GM19372 (cell line): ENCODE measurements around the gene CNKSR3.

Experiments
- ATAC-seq: cut with Tn5 transposase; IDR thresholded peaks from one replicate; pipeline ENCODE4 v1.9.1; 2021; ENCODE audit warnings: mild to moderate bottlenecking, low read depth, moderate library complexity; ENCODE audit not compliant: unreplicated experiment

CNKSR3 gene

DNA sequence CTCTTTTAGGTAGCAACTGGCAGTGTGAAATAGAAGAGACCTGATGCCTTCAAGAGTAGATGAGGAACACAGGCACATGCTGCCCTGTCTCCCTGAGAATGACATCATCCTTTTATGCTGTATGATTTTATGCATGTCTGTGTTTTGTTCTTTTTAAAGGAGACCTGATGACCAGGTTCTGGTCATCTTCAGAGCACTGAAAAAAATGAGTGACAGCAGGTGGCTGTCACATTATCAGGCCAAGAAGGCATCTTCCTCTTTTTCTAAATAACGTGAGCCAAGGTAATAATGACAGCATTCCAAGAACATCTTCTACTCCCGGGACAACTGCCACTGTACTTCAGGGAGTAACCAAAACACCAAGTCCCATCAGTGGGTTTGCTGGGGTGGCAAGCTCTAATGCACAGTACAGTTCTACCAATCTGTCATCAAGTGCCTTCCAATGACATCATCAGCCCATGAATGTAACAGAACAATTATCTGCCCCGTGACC is 28.9 kb downstream of the CNKSR3 start:
- no peak for ATAC-seq

GRCh38 chr6:154479771-154480639 is 30.5 kb downstream of the CNKSR3 start:
- ATAC-seq = no peak

DNA sequence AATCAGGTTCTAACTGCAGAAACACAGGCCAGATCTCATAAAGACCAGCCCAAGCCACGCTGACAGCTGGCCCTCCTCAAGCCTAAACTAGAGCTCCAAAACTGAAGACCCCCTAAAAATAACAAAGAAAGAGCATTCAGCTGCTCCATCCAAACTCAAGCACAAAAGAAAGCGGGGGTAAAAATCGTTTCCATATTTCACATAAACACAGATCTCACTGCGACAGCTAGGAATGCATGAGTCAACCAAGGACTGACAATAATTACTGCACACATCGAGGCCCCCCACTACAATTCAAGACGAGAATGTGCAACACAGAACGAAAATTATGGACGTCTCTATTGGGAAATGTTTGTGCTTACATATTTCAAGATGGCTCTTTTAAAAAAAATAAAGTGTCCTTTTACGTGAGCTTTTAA is 31.1 kb downstream of the CNKSR3 start:
- ATAC-seq = no peak

DNA sequence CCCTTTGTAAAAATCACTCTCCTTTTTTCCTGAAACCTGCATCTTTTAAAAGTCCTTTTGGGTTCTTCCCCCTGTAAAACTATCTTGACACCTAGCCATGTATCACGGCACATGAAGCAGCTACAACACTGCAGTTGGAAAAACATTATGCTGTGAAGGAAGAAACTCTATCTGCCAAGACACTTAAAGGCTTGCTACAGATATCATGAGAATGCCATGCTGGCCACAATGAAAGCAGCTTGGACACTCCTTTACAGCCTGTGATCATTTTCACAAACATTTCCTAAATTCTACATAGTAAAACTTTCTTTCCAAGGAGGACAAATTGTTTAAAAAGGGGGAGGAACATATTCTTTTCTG is 31.8 kb downstream of the CNKSR3 start:
- no peak for ATAC-seq

- no peak for ATAC-seq
Observed at GRCh38 chr6:154478021-154478700, 32.3 kb downstream of the CNKSR3 start.

- ATAC-seq = no peak
Observed at GRCh38 chr6:154476494-154476893, 34.0 kb downstream of the CNKSR3 start.

- ATAC-seq = no peak
Observed at GRCh38 chr6:154474648-154475428, 35.6 kb downstream of the CNKSR3 start.

DNA sequence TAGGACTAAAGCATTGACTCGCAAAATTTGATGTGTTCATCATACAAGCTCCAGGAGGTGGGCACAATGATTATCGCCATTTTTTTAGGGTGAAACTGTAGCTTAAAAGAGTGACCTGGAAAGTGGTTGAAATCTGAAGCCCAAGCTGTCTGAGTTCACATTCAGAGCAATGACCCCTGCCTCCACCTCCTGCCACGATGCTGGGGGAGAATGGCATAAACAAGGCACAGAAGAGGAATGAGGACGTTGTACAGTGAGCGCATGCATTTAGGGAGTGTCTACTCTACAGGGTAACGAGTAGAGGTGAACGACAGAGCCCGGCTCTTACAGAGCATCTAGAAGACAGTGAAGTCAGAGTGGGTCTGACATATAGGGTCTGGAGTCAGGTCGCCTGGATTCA is 37.2 kb downstream of the CNKSR3 start:
- ATAC-seq = no peak

GRCh38 chr6:154471609-154472362 is 38.7 kb downstream of the CNKSR3 start:
- no peak for ATAC-seq

- no peak for ATAC-seq
Observed at GRCh38 chr6:154469306-154469935, 41.1 kb downstream of the CNKSR3 start.

DNA sequence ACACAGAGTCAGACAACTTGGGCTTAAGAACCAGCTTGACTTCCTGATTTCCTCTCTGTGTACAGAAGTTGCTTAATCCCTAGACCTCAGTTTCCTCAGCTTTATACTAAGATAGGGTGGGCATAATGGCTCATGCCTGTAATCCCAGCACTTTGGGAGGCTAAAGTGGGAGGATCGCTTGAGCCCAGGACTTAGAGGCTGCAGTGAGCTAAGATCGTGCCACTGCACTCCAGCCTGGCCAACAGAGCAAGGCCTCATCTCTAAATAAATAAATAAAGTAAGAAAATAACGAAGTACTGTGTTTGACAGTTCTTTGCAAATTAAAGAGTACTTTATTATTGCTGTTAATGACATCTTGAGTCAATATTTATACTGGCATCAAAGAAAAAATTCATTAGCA is 41.7 kb downstream of the CNKSR3 start:
- ATAC-seq = no peak

- ATAC-seq = no peak
Observed at GRCh38 chr6:154466971-154467679, 43.4 kb downstream of the CNKSR3 start.

GRCh38 chr6:154466139-154466538 is 44.3 kb downstream of the CNKSR3 start:
- ATAC-seq = no peak

DNA sequence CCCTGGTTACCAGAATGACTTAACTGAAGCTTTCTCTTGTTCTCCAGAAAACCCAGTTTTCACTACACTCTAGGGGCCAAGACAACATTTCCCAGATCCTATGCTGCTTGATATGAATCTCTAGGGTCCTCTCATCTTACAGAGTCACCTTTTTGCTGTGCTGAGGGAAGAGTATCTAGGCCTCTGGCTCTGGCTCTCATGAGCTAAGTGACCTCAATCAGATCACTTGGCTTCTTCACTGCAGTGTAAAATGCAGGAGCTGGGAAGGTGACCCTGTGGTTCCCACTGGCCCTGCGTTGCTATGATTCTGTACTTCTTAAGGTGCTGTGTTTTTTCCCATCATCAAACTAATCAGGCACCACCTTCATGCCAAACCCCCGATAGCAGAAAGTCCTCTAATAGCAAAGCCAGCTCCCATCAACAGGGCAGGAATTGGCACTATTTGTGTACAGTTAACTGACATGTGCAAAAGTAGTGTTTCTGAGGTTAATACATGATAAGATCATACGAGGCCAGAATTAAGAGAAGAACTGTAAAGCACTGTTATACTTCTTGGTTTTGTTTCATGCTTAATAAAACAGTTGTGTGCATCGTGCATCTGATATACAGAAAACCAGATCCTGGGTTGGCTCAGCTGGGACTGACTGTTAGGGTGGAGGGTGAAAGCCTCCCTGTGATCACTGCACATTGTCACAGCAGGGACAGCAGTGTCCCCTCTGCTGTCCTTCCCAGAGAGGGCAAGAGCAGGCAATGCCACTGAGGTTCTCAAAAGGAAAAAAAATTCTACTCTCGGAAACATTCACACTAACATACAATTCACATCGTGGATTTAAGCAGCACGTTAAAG is 46.7 kb downstream of the CNKSR3 start:
- no peak for ATAC-seq

DNA sequence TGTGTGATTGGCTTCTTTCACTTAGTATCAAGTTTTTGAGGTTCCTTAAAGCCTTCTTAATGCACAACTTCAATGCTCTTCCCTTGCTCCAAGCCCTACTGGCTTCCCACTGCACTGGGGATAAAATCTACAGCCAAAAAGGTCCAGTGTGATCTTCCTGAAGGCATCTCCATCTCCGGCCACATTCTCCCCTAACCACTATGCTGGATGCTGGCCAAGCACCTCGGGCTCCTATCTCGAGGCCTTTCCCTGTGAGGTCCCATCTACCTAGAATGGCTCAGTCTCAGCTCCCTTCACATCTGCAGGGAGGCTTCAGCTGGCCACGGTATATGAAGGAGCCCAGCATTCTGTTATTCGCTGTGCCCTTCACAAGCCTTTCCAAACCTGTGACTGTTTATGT is 48.1 kb downstream of the CNKSR3 start:
- ATAC-seq = no peak

DNA sequence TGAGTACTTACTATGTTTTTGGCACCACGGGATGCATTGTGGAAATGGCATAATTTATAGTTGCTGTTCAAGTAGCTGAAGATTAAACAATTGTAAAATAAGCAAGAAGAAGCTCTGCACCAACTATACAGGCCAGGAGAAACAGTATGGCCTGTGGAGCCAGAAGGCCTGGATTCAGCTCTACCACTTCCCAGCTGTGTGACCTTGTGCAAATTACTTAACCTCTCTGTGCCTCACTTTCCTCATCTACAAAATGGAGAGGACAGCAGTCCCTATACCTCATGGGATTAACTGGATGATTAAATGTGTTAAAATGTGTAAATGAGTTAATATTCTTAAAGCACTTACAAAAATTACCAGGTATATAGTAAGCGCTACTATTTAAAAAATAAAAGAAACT is 49.1 kb downstream of the CNKSR3 start:
- ATAC-seq = no peak

DNA sequence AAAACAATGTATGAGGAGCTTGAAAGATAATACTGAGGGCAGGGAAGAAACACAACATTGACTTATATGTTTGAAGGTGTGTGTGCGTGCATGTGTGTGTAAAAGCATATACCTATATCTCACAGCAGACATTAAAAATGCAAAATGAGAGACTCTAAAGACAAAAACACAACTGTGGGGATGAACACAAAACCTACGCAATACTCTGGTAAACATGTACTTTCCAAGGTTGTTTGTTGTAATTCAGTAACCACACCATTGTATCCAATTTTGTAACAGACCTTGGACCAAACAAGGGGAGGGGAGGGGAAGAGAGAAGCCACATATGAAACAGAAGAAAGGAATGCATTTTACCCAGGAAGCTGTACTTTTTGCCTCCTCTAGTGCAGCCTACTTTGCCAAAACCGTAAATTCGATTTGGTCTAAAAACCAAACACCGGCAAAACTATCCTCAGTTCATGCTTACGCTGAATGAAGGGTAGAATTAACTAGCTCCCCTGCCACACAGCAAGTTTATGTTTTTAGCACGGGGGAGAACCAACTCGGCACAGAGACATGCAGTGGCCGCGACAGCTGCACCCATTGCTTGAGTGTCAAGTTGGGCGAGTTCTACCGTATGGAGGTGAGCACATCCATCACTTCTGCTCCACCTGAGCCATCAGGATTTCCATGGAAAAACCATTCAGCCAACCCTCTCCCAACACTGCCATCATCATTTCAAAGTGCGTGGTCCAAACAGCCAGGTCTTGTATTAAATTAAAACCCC is 50.0 kb downstream of the CNKSR3 start:
- ATAC-seq = no peak

DNA sequence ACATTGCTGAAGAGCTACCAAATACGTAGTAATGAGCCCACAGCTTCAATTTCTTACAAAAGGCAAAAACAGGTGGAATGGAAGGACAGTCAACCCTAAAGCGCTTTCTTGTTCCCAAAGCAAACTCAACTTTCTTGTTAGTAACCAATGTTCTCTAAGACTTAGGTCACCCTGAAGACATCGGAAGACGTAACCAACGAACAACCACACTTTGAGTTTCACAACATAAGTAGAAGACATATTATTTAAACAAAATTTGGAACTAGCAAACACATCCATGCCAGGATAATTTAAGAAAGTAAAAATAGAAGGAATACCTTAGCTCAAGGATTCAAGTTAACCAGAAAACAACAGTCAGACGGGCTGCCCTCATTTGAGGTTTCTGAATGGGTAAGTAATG is 51.0 kb downstream of the CNKSR3 start:
- no peak for ATAC-seq
